ENCODE data around the gene COL8A1.

The COL8A1 gene

DNA sequence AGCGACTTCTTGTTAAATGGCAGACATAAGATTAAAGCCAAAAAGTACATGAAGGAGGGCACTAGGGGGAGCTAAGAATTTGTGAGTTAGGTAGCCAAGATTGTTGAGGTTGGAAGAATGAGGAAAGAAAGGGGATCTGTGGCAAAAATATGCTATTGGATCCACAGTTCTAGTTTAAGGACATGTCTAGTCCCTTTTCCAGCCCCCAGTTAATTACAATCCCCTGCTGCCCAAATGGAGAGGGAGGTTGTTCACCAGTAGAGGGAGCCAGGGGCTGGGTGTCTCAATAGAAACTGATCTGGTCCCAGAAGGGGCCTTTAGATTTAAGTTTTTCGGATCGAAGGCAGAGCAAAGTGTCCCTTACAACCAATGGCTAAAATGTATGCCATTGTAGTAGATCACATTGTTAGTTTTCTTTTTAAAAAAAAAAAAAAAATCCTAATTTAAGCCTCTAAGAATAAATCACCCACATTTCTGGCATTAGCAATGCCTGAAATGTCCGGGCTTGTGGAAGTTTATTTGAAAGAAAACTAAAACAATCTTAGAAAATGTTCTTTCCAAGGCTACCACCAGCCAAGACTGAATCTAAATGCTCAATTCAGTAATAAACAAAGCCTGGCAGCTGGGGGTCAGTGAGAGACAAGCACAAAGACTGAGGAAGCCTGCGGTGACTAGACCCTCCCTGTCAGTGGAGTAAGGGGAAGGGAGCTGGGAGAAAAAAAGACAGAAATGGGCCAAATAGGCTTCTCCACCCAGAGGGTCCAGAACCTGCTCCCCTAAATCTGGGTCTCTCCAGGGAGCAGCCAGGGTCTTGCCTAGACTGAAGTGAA lies 7.1 kb downstream of the COL8A1 start:
- no peak overlapping the region for H3K4me3 Mint-ChIP-seq
- peaks cover 3% of the 10 kb centered on the region for H3K9me3 Mint-ChIP-seq
- DNase-seq (ENCODE audit: low spot score in 2 of 2) (no peak), ATAC-seq (ENCODE audit: low read depth) (no peak)
- no peak overlapping the region for H3K27ac Mint-ChIP-seq
- no peaks in the 10 kb centered on the region for H3K4me1 Mint-ChIP-seq
- no peaks in the 10 kb centered on the region for H3K36me3 Mint-ChIP-seq
- peaks cover 6% of the 10 kb centered on the region for H3K27me3 Mint-ChIP-seq

DNA sequence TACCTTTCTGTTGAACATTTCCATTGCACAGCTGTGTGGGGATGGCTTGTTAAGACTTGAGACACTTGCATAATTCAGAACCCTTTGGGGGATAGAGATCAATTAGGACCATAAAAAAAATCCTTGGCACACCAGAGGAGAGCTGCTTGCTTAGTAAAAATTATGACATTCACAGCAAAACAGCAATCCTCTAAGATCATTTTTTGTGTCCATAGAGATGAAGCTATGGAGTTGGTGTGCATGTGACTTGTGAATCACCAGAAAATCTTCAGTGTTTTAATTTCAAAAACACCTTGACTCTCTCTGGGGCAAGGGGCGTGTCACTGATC lies 7.7 kb downstream of the COL8A1 start:
- ATAC-seq (ENCODE audit: low read depth) (no peak), DNase-seq (ENCODE audit: low spot score in 2 of 2) (no peak)
- H3K27me3 Mint-ChIP-seq, result peaks cover 5% of the 10 kb centered on the region

DNA sequence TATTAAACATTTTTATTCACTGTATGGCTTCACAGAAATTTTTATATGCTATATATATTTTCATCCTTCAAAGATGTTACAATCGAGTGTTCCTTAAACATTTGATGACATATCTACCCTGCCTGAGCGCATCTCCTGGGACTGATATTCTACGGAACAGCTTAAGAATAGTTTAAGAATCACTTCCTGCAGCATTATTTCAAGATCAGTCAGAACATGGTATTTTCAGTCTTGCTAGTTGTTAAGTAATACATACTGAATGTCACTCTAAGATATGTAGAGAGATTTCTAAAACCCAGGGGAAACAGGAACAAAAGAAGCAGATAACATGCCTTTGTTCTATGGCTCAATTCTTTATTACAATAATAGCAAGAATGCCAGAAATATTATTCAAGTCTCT lies 8.7 kb downstream of the COL8A1 start:
- DNase-seq (ENCODE audit: low spot score in 2 of 2), result no peak
- Mint-ChIP-seq H3K36me3 (no peaks in the 10 kb centered on the region), H3K27ac (no peak overlapping the region), H3K4me3 (no peak overlapping the region), H3K4me1 (no peaks in the 10 kb centered on the region), H3K9me3 (peaks cover 2% of the 10 kb centered on the region), H3K27me3 (peaks cover 3% of the 10 kb centered on the region)
- no peak for ATAC-seq (ENCODE audit: low read depth)

More for the DNA sequence above, 7.7 kb downstream of the COL8A1 start:
- no peak overlapping the region for H3K4me3 Mint-ChIP-seq
- H3K4me1 Mint-ChIP-seq, result no peaks in the 10 kb centered on the region
- H3K36me3 Mint-ChIP-seq, result no peaks in the 10 kb centered on the region
- H3K9me3 Mint-ChIP-seq, result peaks cover 3% of the 10 kb centered on the region
- no peak overlapping the region for H3K27ac Mint-ChIP-seq

DNA sequence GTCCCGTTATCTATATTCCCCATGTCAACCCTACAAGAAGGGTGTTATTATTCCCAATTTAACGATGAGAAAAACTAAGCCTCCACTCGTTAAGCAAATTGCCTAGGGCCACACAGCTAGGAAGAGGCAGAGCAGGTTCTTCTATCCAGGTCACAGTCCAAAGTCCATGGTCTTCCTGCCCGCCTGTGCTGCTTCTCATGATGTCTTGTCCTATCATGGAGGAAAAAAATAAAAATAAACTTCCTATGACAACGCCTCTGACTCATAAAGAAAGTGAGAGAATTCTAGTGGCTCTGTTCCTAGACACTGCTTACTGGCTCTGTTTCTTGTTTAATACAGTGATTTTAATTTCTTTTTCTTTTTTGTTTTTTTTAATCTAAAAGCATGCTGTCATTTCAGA lies 9.7 kb downstream of the COL8A1 start:
- peaks cover 2% of the 10 kb centered on the region for H3K9me3 Mint-ChIP-seq
- DNase-seq (ENCODE audit: low spot score in 2 of 2), result no peak
- H3K36me3 Mint-ChIP-seq, result no peaks in the 10 kb centered on the region
- no peak overlapping the region for H3K4me3 Mint-ChIP-seq
- no peak for ATAC-seq (ENCODE audit: low read depth)
- peaks cover 3% of the 10 kb centered on the region for H3K27me3 Mint-ChIP-seq
- H3K4me1 Mint-ChIP-seq, result no peaks in the 10 kb centered on the region
- no peak overlapping the region for H3K27ac Mint-ChIP-seq

DNA sequence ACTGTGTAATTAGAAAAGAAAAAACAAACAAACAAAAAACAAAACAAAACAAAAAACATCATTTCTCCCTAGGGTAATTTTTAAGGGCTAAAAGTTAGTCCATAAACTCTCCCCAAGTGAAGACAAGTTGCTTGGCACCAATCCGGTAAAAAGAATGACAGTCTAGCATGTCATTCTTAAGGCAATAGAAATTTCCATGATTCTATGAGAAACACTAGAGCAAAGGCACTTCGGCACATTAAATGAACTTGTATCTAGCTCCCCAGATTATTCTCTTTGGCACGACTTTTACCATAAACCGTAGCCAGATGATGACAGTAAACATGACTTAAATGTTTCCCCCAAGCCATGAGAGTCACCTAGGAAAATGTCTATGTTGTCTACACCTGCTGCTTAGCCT lies 10.1 kb downstream of the COL8A1 start:
- no peak overlapping the region for H3K27ac Mint-ChIP-seq
- no peaks in the 10 kb centered on the region for H3K4me1 Mint-ChIP-seq
- ATAC-seq (ENCODE audit: low read depth) (no peak), DNase-seq (ENCODE audit: low spot score in 2 of 2) (no peak)
- H3K27me3 Mint-ChIP-seq, result peaks cover 3% of the 10 kb centered on the region
- peaks cover 2% of the 10 kb centered on the region for H3K9me3 Mint-ChIP-seq
- no peak overlapping the region for H3K4me3 Mint-ChIP-seq
- no peaks in the 10 kb centered on the region for H3K36me3 Mint-ChIP-seq

DNA sequence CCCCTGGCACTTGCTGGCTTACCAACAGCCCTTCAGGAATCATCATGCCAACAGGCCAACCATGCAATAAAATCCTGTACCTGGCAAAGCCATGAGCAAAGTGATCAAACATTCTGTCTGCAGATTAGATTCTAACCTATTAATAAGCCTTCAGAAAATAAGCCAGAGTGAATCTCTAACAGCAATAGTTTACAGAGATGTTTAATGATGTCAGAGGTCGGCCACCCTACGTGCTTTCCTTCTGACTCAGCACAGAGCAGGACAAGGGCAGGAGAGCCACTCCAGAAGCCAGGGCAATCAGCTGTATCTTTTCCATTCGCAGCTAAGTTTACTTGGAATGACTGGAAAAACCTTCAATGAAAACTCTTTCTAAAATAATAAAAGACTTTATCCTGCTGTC lies 13.1 kb downstream of the COL8A1 start:
- ATAC-seq (ENCODE audit: low read depth), result no peak
- Mint-ChIP-seq H3K4me3 (no peak overlapping the region), H3K36me3 (no peaks in the 10 kb centered on the region), H3K27ac (no peak overlapping the region), H3K4me1 (no peaks in the 10 kb centered on the region), H3K9me3 (peaks cover 2% of the 10 kb centered on the region), H3K27me3 (peaks cover 2% of the 10 kb centered on the region)
- no peak for DNase-seq (ENCODE audit: low spot score in 2 of 2)

DNA sequence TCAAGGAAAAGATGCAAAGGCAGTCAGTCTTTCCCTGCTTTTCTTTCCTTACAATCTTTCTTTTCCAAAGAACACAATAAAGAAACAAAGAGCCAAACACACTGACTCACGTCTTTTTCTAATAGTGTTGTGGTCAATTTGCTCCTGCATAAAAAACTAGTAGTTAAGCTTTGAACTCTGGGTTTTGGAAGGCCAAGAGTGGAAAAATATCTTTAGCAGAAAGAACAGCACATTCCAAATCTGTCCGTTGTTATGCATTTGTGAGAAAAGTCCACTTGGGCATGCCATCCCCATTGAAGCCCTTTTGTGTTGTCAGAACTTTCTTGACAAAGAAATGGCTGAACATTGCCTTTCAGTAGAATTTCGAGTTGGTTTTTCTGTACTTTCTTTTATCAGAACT lies 18.2 kb downstream of the COL8A1 start:
- Mint-ChIP-seq H3K27ac (no peak overlapping the region), H3K9me3 (peaks cover 1% of the 10 kb centered on the region), H3K27me3 (peaks cover 7% of the 10 kb centered on the region), H3K4me3 (no peak overlapping the region), H3K36me3 (no peaks in the 10 kb centered on the region), H3K4me1 (no peaks in the 10 kb centered on the region)
- ATAC-seq (ENCODE audit: low read depth), result no peak
- DNase-seq (ENCODE audit: low spot score in 2 of 2), result no peak

DNA sequence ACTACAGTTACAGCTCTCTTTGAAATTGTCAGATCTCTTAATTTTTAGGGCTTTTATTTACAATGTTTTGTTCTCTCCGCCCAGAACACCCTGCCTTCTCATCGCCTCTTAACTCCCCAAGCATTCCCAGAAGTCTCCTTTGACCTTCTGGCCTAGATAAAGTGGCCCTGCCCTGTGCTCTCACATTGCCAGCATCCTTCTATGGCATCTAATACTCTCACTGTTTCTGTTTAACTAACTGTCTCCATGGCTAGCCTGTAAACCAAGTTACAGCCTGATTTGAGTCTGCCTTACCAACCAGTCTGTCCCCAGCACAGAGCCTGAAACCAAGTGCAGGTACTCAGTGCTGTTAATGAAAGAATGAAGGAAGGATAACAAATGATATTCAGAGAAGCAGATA lies 19.9 kb downstream of the COL8A1 start:
- Mint-ChIP-seq H3K27ac (no peak overlapping the region), H3K4me1 (no peaks in the 10 kb centered on the region), H3K9me3 (peaks cover 3% of the 10 kb centered on the region), H3K36me3 (no peaks in the 10 kb centered on the region), H3K27me3 (peaks cover 9% of the 10 kb centered on the region), H3K4me3 (no peak overlapping the region)
- DNase-seq (ENCODE audit: low spot score in 2 of 2), result no peak
- ATAC-seq (ENCODE audit: low read depth), result no peak

DNA sequence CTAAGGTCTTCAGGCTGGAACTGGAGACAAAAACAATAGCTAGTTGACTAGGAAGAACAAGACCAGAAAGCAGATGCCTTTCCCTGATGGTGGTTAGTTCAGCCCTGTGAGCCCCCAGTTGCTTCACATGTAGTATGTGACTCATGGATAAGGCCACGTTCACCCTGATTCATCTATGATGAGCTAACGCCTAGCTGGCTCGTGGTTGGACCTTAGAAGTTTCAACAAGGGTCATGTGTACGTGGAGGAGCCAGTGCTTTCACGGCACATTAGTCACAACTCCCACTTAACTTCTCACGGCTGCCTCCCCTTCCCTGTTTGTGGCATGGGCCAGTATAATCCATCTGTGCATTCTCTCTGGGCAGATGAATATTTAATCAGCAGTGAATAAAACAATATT lies 20.6 kb downstream of the COL8A1 start:
- peaks cover 9% of the 10 kb centered on the region for H3K27me3 Mint-ChIP-seq
- peaks cover 3% of the 10 kb centered on the region for H3K9me3 Mint-ChIP-seq
- H3K36me3 Mint-ChIP-seq, result no peaks in the 10 kb centered on the region
- ATAC-seq (ENCODE audit: low read depth), result no peak
- DNase-seq (ENCODE audit: low spot score in 2 of 2), result no peak
- H3K27ac Mint-ChIP-seq, result no peak overlapping the region
- H3K4me1 Mint-ChIP-seq, result no peaks in the 10 kb centered on the region
- no peak overlapping the region for H3K4me3 Mint-ChIP-seq

DNA sequence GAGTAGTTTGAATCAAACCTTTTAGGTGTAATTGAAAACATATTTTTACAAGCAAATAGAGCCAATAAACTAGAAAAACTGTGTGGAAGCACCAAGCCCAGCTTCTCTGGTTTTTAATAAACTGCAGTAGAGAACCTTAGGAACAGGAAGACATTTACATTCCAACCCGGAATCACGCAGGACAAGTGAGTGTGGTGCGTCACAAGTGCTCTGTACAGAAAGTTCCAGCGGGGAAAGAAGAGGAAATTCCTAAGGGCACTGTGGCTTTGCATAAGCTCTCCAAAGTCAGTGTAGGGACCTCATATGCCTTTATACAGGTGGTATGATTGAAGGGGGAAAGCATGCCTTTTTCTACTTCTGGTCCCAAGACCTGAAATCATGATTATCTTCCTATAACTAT lies 21.6 kb downstream of the COL8A1 start:
- Mint-ChIP-seq H3K36me3 (no peaks in the 10 kb centered on the region), H3K27ac (no peak overlapping the region), H3K27me3 (peaks cover 10% of the 10 kb centered on the region), H3K4me1 (no peaks in the 10 kb centered on the region), H3K9me3 (peaks cover 3% of the 10 kb centered on the region), H3K4me3 (no peak overlapping the region)
- no peak for DNase-seq (ENCODE audit: low spot score in 2 of 2)
- no peak for ATAC-seq (ENCODE audit: low read depth)

DNA sequence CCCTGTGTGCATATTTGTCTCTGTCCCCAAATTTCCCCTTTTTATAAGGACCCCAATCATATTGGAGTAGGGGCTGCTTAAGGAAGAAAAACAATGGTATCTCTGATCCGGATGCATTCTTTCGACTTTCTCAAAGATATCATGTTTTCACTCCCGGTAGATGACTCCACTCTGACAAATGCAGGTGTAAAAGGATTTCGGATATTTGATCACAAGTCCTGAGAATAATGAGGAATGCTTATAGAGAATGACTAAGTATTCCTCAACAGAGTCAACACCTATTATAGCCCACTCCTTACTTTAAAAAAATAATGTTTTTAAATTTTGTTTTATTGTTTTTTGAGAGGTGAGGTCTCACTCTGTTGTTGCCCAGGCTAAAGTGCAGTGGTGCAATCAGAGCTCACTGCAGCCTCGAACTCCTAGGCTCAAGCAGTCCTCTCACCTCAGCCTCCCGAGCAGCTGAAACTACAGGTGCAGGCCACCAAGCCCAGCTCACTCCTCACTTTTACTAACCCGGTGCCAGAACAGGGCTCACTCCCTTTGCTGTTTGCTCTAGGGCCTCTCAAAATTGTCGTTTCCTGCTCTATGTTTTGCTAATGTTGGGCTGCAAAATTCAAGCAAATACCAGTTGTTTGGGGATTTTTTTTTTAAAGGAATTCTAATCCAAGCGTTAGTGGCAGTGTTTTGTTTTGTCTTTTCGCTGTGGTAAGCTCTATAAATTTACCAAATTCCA lies 24.6 kb downstream of the COL8A1 start:
- peaks cover 9% of the 10 kb centered on the region for H3K27me3 Mint-ChIP-seq
- no peak for ATAC-seq (ENCODE audit: low read depth)
- H3K27ac Mint-ChIP-seq, result no peak overlapping the region
- H3K4me3 Mint-ChIP-seq, result no peak overlapping the region
- no peaks in the 10 kb centered on the region for H3K4me1 Mint-ChIP-seq
- H3K36me3 Mint-ChIP-seq, result no peaks in the 10 kb centered on the region
- H3K9me3 Mint-ChIP-seq, result peaks cover 2% of the 10 kb centered on the region
- DNase-seq (ENCODE audit: low spot score in 2 of 2), result no peak

DNA sequence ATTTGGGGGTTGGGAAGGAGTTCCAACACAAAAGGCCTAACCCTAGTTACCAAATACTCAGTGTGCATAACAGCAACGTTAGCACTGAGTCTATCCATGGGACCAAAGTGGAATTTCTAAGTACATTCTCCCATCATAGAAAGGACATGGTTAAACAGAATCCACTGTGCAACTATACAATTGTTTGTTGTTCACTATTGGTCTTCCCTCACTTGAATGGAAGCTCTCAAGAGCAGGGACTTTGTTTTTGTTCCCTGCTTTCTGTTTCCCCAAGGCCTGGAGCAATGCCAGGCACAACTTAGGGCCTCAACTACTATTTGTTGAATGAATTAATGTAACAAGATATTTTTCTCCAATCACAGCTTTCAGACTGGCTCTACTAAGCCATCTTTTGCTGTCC lies 25.6 kb downstream of the COL8A1 start:
- no peak overlapping the region for H3K4me3 Mint-ChIP-seq
- peaks cover 5% of the 10 kb centered on the region for H3K27me3 Mint-ChIP-seq
- H3K36me3 Mint-ChIP-seq, result no peaks in the 10 kb centered on the region
- H3K27ac Mint-ChIP-seq, result no peak overlapping the region
- ATAC-seq (ENCODE audit: low read depth) (no peak), DNase-seq (ENCODE audit: low spot score in 2 of 2) (no peak)
- H3K4me1 Mint-ChIP-seq, result no peaks in the 10 kb centered on the region
- H3K9me3 Mint-ChIP-seq, result peaks cover 2% of the 10 kb centered on the region

DNA sequence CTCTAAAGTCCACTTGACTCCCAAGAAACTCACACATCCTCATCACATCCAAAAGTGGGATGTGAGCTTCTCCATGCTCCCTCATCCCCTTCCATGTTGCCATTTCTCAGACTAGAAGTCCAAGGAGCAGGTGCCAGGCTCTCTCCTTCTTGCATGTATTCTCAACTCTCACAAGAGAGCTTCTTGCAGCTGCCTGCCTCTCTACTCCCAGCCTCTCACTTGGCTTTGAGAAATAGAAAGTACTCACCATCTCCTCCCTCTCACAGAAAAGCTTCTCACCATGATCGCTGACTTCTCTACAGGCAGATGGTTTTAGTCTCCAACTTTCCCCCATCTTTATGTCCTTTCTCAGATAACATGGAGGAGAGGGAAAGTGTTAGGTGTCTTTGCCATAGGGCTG lies 26.6 kb downstream of the COL8A1 start:
- Mint-ChIP-seq H3K27ac (no peak overlapping the region), H3K9me3 (peaks cover 4% of the 10 kb centered on the region), H3K27me3 (peaks cover 5% of the 10 kb centered on the region), H3K4me3 (no peak overlapping the region), H3K4me1 (no peaks in the 10 kb centered on the region), H3K36me3 (no peaks in the 10 kb centered on the region)
- no peak for ATAC-seq (ENCODE audit: low read depth)
- DNase-seq (ENCODE audit: low spot score in 2 of 2), result no peak

DNA sequence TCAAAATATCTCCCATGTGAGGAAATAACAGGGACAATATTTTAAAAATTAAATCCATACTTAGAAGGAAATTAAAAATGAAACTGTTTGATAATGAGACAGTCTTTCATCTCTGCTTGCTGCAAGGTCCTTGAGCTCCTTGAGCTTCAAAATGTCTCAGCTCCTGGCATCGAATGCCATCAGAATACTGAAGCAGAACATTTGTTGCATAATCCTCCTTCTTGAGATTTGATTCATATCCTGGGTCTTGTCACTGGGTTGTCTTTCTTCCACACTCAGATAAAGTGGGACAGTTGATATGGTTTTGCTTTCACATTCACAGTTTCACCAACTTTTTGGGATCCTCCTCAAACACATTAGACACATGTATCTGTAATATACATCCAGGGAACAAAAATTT lies 27.8 kb downstream of the COL8A1 start:
- no peak for ATAC-seq (ENCODE audit: low read depth)
- Mint-ChIP-seq H3K4me3 (no peak overlapping the region), H3K9me3 (peaks cover 4% of the 10 kb centered on the region), H3K4me1 (no peaks in the 10 kb centered on the region), H3K27ac (no peak overlapping the region), H3K36me3 (no peaks in the 10 kb centered on the region), H3K27me3 (peaks cover 3% of the 10 kb centered on the region)
- DNase-seq (ENCODE audit: low spot score in 2 of 2), result no peak

DNA sequence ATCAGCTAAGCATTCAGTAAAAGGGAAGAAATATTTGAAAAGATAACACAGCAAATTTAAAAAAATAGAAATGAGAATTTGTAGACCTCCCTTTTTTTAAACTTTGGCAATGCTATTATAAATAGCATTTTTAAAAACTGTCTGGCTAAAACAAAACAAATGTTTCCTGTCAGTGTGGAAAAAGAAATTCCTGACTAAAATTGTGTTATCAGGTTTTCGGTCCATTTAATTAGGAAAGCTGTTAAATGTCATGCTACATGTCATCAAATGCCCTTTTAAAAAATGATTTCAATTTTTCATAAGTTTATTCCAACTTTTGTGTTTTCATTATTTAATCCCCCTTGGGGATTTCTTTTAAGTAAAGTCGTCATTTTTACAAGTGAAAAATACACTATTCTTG lies 29.6 kb downstream of the COL8A1 start:
- no peaks in the 10 kb centered on the region for H3K36me3 Mint-ChIP-seq
- peaks cover 3% of the 10 kb centered on the region for H3K9me3 Mint-ChIP-seq
- H3K27me3 Mint-ChIP-seq, result peaks cover 1% of the 10 kb centered on the region
- no peak overlapping the region for H3K4me3 Mint-ChIP-seq
- H3K27ac Mint-ChIP-seq, result no peak overlapping the region
- ATAC-seq (ENCODE audit: low read depth) (no peak), DNase-seq (ENCODE audit: low spot score in 2 of 2) (no peak)
- H3K4me1 Mint-ChIP-seq, result no peaks in the 10 kb centered on the region

Data from memory B cell (primary cell).